WTC11 (cell line): Measurements from ENCODE around the gene USP34. TPM values are rescaled to one million over a fixed set of nuclear protein-coding genes. Genes with fewer than 3 reads are reported as not detected.

Source experiments
- ATAC-seq: fragments of 200-7000 bp; cut with Tn5 transposase; 2 replicates; pipeline ENCODE4 v1.10.0; 2021; ENCODE audit warnings: mild to moderate bottlenecking, moderate library complexity
- CTCF ChIA-PET: fragments of 300-600 bp; sonication (Branson Sonifier 250); formaldehyde crosslinking; loops from one replicate; lab custom pipeline; 2021; ENCODE audit warnings: antibody characterized with exemption; lab: Charles Lee
- POLR2A ChIA-PET: fragments of 350-600 bp; sonication (Branson Sonifier 250); formaldehyde crosslinking; loops from one replicate; lab custom pipeline; 2021; ENCODE audit warnings: antibody characterized with exemption; lab: Charles Lee
- DNase-seq: peaks from one replicate; pipeline ENCODE4 v3.0.0; 2021; ENCODE audit warnings: low spot score
- H3K27ac Mint-ChIP-seq: 2 replicates; pipeline ENCODE4 v1.8.0; 2021; ENCODE audit warnings: mixed read lengths
- H3K27me3 Mint-ChIP-seq: 2 replicates; pipeline ENCODE4 v1.8.0; 2021; ENCODE audit warnings: low read depth, mild to moderate bottlenecking, moderate library complexity, mixed read lengths
- H3K36me3 Mint-ChIP-seq: 2 replicates; pipeline ENCODE4 v1.8.0; 2021; ENCODE audit warnings: mixed read lengths
- H3K4me1 Mint-ChIP-seq: 2 replicates; pipeline ENCODE4 v1.8.0; 2022; ENCODE audit warnings: mixed read lengths
- H3K4me3 Mint-ChIP-seq: 2 replicates; pipeline ENCODE4 v1.8.0; 2021; ENCODE audit warnings: mild to moderate bottlenecking, moderate library complexity, mixed read lengths
- H3K9me3 Mint-ChIP-seq: 2 replicates; pipeline ENCODE4 v1.8.0; 2021; ENCODE audit warnings: mixed read lengths
- FOXK1 ChIP-seq: sonication (generic); formaldehyde crosslinking; IDR thresholded peaks from 2 replicates; pipeline ENCODE4 v1.8.0; 2022; ENCODE audit warnings: mild to moderate bottlenecking, moderate library complexity, missing genetic modification reagents
- MYBL2 ChIP-seq: sonication (generic); formaldehyde crosslinking; IDR thresholded peaks from 2 replicates; pipeline ENCODE4 v1.8.1; 2023; ENCODE audit warnings: mild to moderate bottlenecking, moderate library complexity, missing genetic modification reagents
- NFE2L1 ChIP-seq: sonication (generic); formaldehyde crosslinking; IDR thresholded peaks from 2 replicates; pipeline ENCODE4 v1.8.1; 2023; ENCODE audit warnings: missing genetic modification reagents
- RELA ChIP-seq: sonication (generic); formaldehyde crosslinking; IDR thresholded peaks from 2 replicates; pipeline ENCODE4 v1.8.1; 2022; ENCODE audit warnings: missing genetic modification reagents, mild to moderate bottlenecking, borderline replicate concordance
- SOX15 ChIP-seq: fragments of 250-450 bp; sonication (Bioruptor Pico); IDR thresholded peaks from 2 replicates; pipeline ENCODE4 v1.9.0; 2021; ENCODE audit warnings: mild to moderate bottlenecking
- ZNF232 ChIP-seq: sonication (generic); formaldehyde crosslinking; IDR thresholded peaks from 2 replicates; pipeline ENCODE4 v1.8.0; 2022; ENCODE audit warnings: mild to moderate bottlenecking, missing genetic modification reagents
- ZNF263 ChIP-seq: sonication (generic); formaldehyde crosslinking; IDR thresholded peaks from 2 replicates; pipeline ENCODE4 v1.8.1; 2022; ENCODE audit warnings: low read depth, mild to moderate bottlenecking, moderate library complexity, missing genetic modification reagents
- total RNA-seq: library from RNA; stranded (reverse); gene quantifications from 3 replicates; pipeline ENCODE4 v1.2.3, GENCODE V29; 2021
- TF ChIP-seq, protein P1 (sequence below): sonication (generic); formaldehyde crosslinking; IDR thresholded peaks from 2 replicates; pipeline ENCODE4 v1.8.0; 2022; ENCODE audit warnings: missing genetic modification reagents
- TF ChIP-seq, protein P2 (sequence below): fragments of 250-450 bp; sonication (Bioruptor Pico); IDR thresholded peaks from 2 replicates; pipeline ENCODE4 v2.1.2; 2022; ENCODE audit warnings: mild to moderate bottlenecking, moderate library complexity
- TF ChIP-seq, protein P3 (sequence below): sonication (generic); formaldehyde crosslinking; IDR thresholded peaks from 2 replicates; pipeline ENCODE4 v1.8.1; 2023; ENCODE audit warnings: mild to moderate bottlenecking, missing genetic modification reagents, borderline replicate concordance
- TF ChIP-seq, protein P4 (sequence below): sonication (generic); formaldehyde crosslinking; IDR thresholded peaks from 2 replicates; pipeline ENCODE4 v1.8.0; 2022; ENCODE audit warnings: mild to moderate bottlenecking, missing genetic modification reagents
- TF ChIP-seq, protein P5 (sequence below): sonication (generic); formaldehyde crosslinking; IDR thresholded peaks from 2 replicates; pipeline ENCODE4 v1.8.1; 2022; ENCODE audit warnings: low read depth, missing genetic modification reagents, borderline replicate concordance
- TF ChIP-seq, protein P6 (sequence below): sonication (generic); formaldehyde crosslinking; IDR thresholded peaks from 2 replicates; pipeline ENCODE4 v1.8.0; 2022; ENCODE audit warnings: mild to moderate bottlenecking, missing genetic modification reagents
- TF ChIP-seq, protein P7 (sequence below): sonication (generic); formaldehyde crosslinking; IDR thresholded peaks from 2 replicates; pipeline ENCODE4 v1.8.0; 2023; ENCODE audit warnings: missing genetic modification reagents, mild to moderate bottlenecking, borderline replicate concordance

Gene USP34
- total RNA-seq, 1 experiment from 2014 or later, result 92.3 TPM

DNA sequence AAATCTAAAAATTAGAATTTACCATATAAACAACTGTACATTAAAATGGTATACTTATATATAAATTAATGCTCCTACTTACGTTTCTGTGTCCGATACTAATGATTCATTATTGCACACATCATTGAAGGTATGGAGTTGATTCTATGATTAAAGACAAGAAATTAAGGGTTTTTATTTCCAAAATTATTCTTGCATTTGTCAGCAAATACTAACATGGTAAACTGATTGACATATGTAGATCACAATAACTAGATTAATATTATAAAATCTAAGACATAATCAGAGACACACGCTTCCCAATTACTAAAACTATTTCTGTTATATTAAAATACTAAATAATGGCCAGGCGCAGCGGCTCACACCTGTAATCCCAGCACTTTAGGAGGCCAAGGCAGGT is 92.6 kb downstream of the USP34 start:
- ATAC-seq (no peak), DNase-seq (no peak)
- peaks cover 77% of the 10 kb centered on the region for H3K36me3 Mint-ChIP-seq
- POLR2A ChIA-PET, result no interaction called here
- no peak overlapping the region for H3K4me3 Mint-ChIP-seq
- CTCF ChIA-PET, result no interaction called here
- no peak overlapping the region for H3K27ac Mint-ChIP-seq
- H3K4me1 Mint-ChIP-seq, result peaks cover 19% of the 10 kb centered on the region
- no peaks in the 10 kb centered on the region for H3K27me3 Mint-ChIP-seq
- TF ChIP-seq, protein P1, sequence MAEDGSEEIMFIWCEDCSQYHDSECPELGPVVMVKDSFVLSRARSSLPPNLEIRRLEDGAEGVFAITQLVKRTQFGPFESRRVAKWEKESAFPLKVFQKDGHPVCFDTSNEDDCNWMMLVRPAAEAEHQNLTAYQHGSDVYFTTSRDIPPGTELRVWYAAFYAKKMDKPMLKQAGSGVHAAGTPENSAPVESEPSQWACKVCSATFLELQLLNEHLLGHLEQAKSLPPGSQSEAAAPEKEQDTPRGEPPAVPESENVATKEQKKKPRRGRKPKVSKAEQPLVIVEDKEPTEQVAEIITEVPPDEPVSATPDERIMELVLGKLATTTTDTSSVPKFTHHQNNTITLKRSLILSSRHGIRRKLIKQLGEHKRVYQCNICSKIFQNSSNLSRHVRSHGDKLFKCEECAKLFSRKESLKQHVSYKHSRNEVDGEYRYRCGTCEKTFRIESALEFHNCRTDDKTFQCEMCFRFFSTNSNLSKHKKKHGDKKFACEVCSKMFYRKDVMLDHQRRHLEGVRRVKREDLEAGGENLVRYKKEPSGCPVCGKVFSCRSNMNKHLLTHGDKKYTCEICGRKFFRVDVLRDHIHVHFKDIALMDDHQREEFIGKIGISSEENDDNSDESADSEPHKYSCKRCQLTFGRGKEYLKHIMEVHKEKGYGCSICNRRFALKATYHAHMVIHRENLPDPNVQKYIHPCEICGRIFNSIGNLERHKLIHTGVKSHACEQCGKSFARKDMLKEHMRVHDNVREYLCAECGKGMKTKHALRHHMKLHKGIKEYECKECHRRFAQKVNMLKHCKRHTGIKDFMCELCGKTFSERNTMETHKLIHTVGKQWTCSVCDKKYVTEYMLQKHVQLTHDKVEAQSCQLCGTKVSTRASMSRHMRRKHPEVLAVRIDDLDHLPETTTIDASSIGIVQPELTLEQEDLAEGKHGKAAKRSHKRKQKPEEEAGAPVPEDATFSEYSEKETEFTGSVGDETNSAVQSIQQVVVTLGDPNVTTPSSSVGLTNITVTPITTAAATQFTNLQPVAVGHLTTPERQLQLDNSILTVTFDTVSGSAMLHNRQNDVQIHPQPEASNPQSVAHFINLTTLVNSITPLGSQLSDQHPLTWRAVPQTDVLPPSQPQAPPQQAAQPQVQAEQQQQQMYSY (CRISPR knock-in tag), result no peak
- H3K9me3 Mint-ChIP-seq, result no peaks in the 10 kb centered on the region

DNA sequence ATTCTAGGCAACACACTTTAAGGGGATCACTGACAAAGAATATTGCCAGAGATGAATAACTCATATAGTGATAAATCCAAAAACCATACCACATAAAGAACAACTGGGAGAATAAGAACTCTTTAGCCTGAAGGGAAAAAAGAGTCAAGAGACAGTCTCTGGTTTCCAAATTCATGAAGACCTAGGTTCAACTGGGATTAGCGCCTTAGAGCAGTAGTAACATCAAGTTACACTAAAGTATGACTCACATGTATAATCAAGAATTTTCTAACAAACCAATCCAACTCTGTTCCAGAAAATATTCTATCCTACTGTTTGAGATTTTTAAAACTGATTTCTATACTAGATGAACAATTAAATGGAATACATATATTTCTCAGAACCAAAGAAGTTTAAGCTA is 93.8 kb downstream of the USP34 start:
- Mint-ChIP-seq H3K36me3 (peaks cover 70% of the 10 kb centered on the region), H3K4me1 (peaks cover 20% of the 10 kb centered on the region), H3K4me3 (no peak overlapping the region), H3K27me3 (no peaks in the 10 kb centered on the region), H3K9me3 (no peaks in the 10 kb centered on the region), H3K27ac (no peak overlapping the region)
- no peak for ATAC-seq
- ChIA-PET CTCF (no interaction called here), POLR2A (no interaction called here)
- no peak for DNase-seq
- TF ChIP-seq MYBL2 (no peak), SOX15 (no peak)

DNA sequence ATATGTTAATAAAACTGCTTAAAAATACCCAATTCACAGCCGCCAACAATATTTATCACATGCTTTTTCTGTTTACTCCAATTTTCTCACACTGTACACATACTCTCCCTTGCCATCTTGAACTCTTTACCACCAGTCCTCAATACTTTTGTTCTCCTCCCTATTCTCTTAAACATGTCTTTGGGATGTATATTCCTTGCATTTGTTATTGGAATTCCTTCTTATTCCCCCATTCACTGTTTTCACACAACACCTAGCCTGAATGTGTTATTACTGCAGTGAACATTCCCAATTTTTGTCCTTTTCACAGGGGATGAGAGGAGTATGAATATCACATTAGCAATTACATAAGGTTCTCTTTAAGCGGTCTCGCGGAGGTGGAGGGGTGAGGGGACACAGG is 94.7 kb downstream of the USP34 start:
- POLR2A ChIA-PET, result no interaction called here
- peaks cover 20% of the 10 kb centered on the region for H3K4me1 Mint-ChIP-seq
- ATAC-seq (no peak), DNase-seq (no peak)
- peaks cover 63% of the 10 kb centered on the region for H3K36me3 Mint-ChIP-seq
- H3K9me3 Mint-ChIP-seq, result no peaks in the 10 kb centered on the region
- H3K27ac Mint-ChIP-seq, result no peak overlapping the region; the same call in 1 of the 2 replicates
- H3K4me3 Mint-ChIP-seq, result no peak overlapping the region
- CTCF ChIA-PET, result no interaction called here
- H3K27me3 Mint-ChIP-seq, result no peaks in the 10 kb centered on the region
- TF ChIP-seq, protein P2, sequence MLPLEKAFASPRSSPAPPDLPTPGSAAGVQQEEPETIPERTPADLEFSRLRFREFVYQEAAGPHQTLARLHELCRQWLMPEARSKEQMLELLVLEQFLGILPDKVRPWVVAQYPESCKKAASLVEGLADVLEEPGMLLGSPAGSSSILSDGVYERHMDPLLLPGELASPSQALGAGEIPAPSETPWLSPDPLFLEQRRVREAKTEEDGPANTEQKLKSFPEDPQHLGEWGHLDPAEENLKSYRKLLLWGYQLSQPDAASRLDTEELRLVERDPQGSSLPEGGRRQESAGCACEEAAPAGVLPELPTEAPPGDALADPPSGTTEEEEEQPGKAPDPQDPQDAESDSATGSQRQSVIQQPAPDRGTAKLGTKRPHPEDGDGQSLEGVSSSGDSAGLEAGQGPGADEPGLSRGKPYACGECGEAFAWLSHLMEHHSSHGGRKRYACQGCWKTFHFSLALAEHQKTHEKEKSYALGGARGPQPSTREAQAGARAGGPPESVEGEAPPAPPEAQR (CRISPR knock-in tag), result no peak
- TF ChIP-seq, protein P3, sequence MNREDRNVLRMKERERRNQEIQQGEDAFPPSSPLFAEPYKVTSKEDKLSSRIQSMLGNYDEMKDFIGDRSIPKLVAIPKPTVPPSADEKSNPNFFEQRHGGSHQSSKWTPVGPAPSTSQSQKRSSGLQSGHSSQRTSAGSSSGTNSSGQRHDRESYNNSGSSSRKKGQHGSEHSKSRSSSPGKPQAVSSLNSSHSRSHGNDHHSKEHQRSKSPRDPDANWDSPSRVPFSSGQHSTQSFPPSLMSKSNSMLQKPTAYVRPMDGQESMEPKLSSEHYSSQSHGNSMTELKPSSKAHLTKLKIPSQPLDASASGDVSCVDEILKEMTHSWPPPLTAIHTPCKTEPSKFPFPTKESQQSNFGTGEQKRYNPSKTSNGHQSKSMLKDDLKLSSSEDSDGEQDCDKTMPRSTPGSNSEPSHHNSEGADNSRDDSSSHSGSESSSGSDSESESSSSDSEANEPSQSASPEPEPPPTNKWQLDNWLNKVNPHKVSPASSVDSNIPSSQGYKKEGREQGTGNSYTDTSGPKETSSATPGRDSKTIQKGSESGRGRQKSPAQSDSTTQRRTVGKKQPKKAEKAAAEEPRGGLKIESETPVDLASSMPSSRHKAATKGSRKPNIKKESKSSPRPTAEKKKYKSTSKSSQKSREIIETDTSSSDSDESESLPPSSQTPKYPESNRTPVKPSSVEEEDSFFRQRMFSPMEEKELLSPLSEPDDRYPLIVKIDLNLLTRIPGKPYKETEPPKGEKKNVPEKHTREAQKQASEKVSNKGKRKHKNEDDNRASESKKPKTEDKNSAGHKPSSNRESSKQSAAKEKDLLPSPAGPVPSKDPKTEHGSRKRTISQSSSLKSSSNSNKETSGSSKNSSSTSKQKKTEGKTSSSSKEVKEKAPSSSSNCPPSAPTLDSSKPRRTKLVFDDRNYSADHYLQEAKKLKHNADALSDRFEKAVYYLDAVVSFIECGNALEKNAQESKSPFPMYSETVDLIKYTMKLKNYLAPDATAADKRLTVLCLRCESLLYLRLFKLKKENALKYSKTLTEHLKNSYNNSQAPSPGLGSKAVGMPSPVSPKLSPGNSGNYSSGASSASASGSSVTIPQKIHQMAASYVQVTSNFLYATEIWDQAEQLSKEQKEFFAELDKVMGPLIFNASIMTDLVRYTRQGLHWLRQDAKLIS (CRISPR knock-in tag), result no peak
- no peak for TF ChIP-seq ZNF263 (CRISPR knock-in tag)
- TF ChIP-seq, protein P4, sequence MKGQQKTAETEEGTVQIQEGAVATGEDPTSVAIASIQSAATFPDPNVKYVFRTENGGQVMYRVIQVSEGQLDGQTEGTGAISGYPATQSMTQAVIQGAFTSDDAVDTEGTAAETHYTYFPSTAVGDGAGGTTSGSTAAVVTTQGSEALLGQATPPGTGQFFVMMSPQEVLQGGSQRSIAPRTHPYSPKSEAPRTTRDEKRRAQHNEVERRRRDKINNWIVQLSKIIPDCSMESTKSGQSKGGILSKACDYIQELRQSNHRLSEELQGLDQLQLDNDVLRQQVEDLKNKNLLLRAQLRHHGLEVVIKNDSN (CRISPR knock-in tag), result no peak
- TF ChIP-seq NFE2L1 (CRISPR knock-in tag), result no peak
- TF ChIP-seq, protein P5, sequence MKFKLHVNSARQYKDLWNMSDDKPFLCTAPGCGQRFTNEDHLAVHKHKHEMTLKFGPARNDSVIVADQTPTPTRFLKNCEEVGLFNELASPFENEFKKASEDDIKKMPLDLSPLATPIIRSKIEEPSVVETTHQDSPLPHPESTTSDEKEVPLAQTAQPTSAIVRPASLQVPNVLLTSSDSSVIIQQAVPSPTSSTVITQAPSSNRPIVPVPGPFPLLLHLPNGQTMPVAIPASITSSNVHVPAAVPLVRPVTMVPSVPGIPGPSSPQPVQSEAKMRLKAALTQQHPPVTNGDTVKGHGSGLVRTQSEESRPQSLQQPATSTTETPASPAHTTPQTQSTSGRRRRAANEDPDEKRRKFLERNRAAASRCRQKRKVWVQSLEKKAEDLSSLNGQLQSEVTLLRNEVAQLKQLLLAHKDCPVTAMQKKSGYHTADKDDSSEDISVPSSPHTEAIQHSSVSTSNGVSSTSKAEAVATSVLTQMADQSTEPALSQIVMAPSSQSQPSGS (CRISPR knock-in tag), result no peak
- TF ChIP-seq, protein P6, sequence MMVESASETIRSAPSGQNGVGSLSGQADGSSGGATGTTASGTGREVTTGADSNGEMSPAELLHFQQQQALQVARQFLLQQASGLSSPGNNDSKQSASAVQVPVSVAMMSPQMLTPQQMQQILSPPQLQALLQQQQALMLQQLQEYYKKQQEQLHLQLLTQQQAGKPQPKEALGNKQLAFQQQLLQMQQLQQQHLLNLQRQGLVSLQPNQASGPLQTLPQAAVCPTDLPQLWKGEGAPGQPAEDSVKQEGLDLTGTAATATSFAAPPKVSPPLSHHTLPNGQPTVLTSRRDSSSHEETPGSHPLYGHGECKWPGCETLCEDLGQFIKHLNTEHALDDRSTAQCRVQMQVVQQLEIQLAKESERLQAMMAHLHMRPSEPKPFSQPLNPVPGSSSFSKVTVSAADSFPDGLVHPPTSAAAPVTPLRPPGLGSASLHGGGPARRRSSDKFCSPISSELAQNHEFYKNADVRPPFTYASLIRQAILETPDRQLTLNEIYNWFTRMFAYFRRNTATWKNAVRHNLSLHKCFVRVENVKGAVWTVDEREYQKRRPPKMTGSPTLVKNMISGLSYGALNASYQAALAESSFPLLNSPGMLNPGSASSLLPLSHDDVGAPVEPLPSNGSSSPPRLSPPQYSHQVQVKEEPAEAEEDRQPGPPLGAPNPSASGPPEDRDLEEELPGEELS (CRISPR knock-in tag), result no peak
- TF ChIP-seq, protein P7, sequence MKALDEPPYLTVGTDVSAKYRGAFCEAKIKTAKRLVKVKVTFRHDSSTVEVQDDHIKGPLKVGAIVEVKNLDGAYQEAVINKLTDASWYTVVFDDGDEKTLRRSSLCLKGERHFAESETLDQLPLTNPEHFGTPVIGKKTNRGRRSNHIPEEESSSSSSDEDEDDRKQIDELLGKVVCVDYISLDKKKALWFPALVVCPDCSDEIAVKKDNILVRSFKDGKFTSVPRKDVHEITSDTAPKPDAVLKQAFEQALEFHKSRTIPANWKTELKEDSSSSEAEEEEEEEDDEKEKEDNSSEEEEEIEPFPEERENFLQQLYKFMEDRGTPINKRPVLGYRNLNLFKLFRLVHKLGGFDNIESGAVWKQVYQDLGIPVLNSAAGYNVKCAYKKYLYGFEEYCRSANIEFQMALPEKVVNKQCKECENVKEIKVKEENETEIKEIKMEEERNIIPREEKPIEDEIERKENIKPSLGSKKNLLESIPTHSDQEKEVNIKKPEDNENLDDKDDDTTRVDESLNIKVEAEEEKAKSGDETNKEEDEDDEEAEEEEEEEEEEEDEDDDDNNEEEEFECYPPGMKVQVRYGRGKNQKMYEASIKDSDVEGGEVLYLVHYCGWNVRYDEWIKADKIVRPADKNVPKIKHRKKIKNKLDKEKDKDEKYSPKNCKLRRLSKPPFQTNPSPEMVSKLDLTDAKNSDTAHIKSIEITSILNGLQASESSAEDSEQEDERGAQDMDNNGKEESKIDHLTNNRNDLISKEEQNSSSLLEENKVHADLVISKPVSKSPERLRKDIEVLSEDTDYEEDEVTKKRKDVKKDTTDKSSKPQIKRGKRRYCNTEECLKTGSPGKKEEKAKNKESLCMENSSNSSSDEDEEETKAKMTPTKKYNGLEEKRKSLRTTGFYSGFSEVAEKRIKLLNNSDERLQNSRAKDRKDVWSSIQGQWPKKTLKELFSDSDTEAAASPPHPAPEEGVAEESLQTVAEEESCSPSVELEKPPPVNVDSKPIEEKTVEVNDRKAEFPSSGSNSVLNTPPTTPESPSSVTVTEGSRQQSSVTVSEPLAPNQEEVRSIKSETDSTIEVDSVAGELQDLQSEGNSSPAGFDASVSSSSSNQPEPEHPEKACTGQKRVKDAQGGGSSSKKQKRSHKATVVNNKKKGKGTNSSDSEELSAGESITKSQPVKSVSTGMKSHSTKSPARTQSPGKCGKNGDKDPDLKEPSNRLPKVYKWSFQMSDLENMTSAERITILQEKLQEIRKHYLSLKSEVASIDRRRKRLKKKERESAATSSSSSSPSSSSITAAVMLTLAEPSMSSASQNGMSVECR (CRISPR knock-in tag), result no peak
- no peak for TF ChIP-seq FOXK1 (CRISPR knock-in tag)
- TF ChIP-seq RELA (CRISPR knock-in tag), result no peak
- TF ChIP-seq ZNF232 (CRISPR knock-in tag), result no peak
